NB4 (cell line): ENCODE measurements around the gene NAALADL2.

Experiments
- MYC ChIP-seq: IDR thresholded peaks from 2 replicates; pipeline ENCODE4 v1.6.1; 2011; ENCODE audit warnings: low read depth, low read length
- TF ChIP-seq, protein P1 (sequence below): IDR thresholded peaks from one replicate; pipeline ENCODE4 v1.5.1; 2012; ENCODE audit warnings: low read depth, low read length
- TF ChIP-seq, protein P2 (sequence below): IDR thresholded peaks from 2 replicates; pipeline ENCODE4 v1.6.1; 2011; ENCODE audit warnings: low read depth, low read length

DNA sequence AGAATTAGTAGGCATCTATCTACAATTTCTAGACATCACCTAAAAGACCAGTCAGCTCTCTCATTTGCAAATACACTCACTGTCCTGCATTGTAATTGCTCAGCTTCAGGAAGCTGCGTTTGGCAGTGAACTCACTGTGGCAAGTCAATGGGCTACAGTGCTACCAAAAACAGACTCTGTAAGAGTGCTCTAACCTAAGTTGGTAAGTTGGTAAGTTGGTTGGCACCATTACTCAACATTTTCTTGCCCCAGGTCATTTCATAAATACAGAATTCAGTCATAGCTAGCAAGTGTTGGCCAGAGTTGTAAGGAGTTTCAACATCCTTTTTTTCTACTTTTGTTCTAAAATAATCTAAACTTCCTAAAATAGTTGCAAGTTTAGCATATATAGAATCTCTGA is 466.3 kb downstream of the NAALADL2 start:
- no peak for TF ChIP-seq MYC
- TF ChIP-seq, protein P1, sequence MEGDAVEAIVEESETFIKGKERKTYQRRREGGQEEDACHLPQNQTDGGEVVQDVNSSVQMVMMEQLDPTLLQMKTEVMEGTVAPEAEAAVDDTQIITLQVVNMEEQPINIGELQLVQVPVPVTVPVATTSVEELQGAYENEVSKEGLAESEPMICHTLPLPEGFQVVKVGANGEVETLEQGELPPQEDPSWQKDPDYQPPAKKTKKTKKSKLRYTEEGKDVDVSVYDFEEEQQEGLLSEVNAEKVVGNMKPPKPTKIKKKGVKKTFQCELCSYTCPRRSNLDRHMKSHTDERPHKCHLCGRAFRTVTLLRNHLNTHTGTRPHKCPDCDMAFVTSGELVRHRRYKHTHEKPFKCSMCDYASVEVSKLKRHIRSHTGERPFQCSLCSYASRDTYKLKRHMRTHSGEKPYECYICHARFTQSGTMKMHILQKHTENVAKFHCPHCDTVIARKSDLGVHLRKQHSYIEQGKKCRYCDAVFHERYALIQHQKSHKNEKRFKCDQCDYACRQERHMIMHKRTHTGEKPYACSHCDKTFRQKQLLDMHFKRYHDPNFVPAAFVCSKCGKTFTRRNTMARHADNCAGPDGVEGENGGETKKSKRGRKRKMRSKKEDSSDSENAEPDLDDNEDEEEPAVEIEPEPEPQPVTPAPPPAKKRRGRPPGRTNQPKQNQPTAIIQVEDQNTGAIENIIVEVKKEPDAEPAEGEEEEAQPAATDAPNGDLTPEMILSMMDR: no peak
- TF ChIP-seq, protein P2, sequence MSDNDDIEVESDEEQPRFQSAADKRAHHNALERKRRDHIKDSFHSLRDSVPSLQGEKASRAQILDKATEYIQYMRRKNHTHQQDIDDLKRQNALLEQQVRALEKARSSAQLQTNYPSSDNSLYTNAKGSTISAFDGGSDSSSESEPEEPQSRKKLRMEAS: no peak
